Measurements from ENCODE around the gene EPN3.

The EPN3 gene

GRCh38 chr17:50593321-50593720, 60.8 kb downstream of the EPN3 start:
- no peak for DNase-seq

Data from NCI-H1048 (cell line).